Astrocyte (in vitro differentiated cells and primary cell): ENCODE measurements around the gene IL4R. TPM values are rescaled to one million over a fixed set of nuclear protein-coding genes. Genes with fewer than 3 reads are reported as not detected.

Experiments used
- DNase-seq: peaks from one replicate; pipeline ENCODE4 v3.0.0-alpha.2; 2010; ENCODE audit warnings: low read depth
- FAIRE-seq: peaks from 2 replicates; lab custom pipeline; 2011; peaks lifted over from hg19 to GRCh38; lab: Jason Lieb, UNC
- H2AFZ ChIP-seq: 2 replicates; pipeline ENCODE4 v1.6.0; 2012; ENCODE audit warnings: low read depth, low read length, inconsistent platforms
- H3K27ac ChIP-seq: 2 replicates; pipeline ENCODE4 v1.5.1; 2011; ENCODE audit warnings: low read depth, low read length, inconsistent platforms
- H3K27me3 ChIP-seq: 2 replicates; pipeline ENCODE4 v1.6.0; 2011; ENCODE audit warnings: low read length, inconsistent platforms; ENCODE audit not compliant: insufficient read depth
- H3K36me3 ChIP-seq: 2 replicates; pipeline ENCODE4 v1.5.1; 2011; ENCODE audit warnings: low read length, inconsistent platforms; ENCODE audit not compliant: insufficient read depth
- H3K4me1 ChIP-seq: 2 replicates; pipeline ENCODE4 v1.5.1; 2011; ENCODE audit warnings: low read length, inconsistent platforms; ENCODE audit not compliant: insufficient read depth
- H3K4me2 ChIP-seq: 2 replicates; pipeline ENCODE4 v1.6.0; 2012; ENCODE audit warnings: low read length, inconsistent platforms
- H3K4me3 ChIP-seq: 2 replicates; pipeline ENCODE4 v1.5.1; 2011; ENCODE audit warnings: low read depth, mild to moderate bottlenecking, low read length, inconsistent platforms; ENCODE audit not compliant: insufficient read depth
- H3K79me2 ChIP-seq: 2 replicates; pipeline ENCODE4 v1.6.0; 2012; ENCODE audit warnings: mild to moderate bottlenecking, low read length, inconsistent platforms; ENCODE audit not compliant: insufficient read depth
- H3K9ac ChIP-seq: 2 replicates; pipeline ENCODE4 v1.6.0; 2012; ENCODE audit warnings: mild to moderate bottlenecking, low read length, inconsistent platforms
- H3K9me3 ChIP-seq: 2 replicates; pipeline ENCODE4 v1.5.1; 2012; ENCODE audit warnings: low read depth, mild to moderate bottlenecking, low read length, inconsistent platforms; ENCODE audit not compliant: insufficient read depth
- H4K20me1 ChIP-seq: 2 replicates; pipeline ENCODE4 v1.6.0; 2012; ENCODE audit warnings: low read length, inconsistent platforms; ENCODE audit not compliant: insufficient read depth
- H3K27ac Mint-ChIP-seq: one replicate; pipeline ENCODE4 v1.8.0; 2021; ENCODE audit warnings: mild to moderate bottlenecking, mixed read lengths; ENCODE audit not compliant: unreplicated experiment
- H3K27me3 Mint-ChIP-seq: one replicate; pipeline ENCODE4 v1.8.0; 2021; ENCODE audit warnings: low read depth, mixed read lengths; ENCODE audit not compliant: unreplicated experiment
- H3K36me3 Mint-ChIP-seq: one replicate; pipeline ENCODE4 v1.8.0; 2021; ENCODE audit warnings: low read depth, mixed read lengths; ENCODE audit not compliant: unreplicated experiment
- H3K4me1 Mint-ChIP-seq: one replicate; pipeline ENCODE4 v1.8.0; 2021; ENCODE audit warnings: low read depth, mixed read lengths; ENCODE audit not compliant: unreplicated experiment
- H3K4me3 Mint-ChIP-seq: one replicate; pipeline ENCODE4 v1.8.0; 2021; ENCODE audit warnings: mild to moderate bottlenecking, moderate library complexity, mixed read lengths; ENCODE audit not compliant: unreplicated experiment
- H3K9me3 Mint-ChIP-seq: one replicate; pipeline ENCODE4 v1.8.0; 2021; ENCODE audit warnings: mild to moderate bottlenecking, mixed read lengths; ENCODE audit not compliant: unreplicated experiment
- CTCF ChIP-seq: IDR thresholded peaks from 2 replicates; pipeline ENCODE4 v1.5.1; 2011; ENCODE audit warnings: low read depth, mild to moderate bottlenecking, inconsistent platforms, low read length, moderate library complexity; ENCODE audit not compliant: insufficient read depth
- EZH2 ChIP-seq: IDR thresholded peaks from 2 replicates; pipeline ENCODE4 v1.6.1; 2012; ENCODE audit warnings: mild to moderate bottlenecking, low read length, inconsistent platforms; ENCODE audit not compliant: insufficient read depth
- total RNA-seq: library from RNA; stranded (reverse); gene quantifications from 2 replicates; pipeline ENCODE4 v1.2.1, GENCODE V29; 2021

IL4R gene
- total RNA-seq, 1 donor from 2014 or later = 17.5 TPM

DNA sequence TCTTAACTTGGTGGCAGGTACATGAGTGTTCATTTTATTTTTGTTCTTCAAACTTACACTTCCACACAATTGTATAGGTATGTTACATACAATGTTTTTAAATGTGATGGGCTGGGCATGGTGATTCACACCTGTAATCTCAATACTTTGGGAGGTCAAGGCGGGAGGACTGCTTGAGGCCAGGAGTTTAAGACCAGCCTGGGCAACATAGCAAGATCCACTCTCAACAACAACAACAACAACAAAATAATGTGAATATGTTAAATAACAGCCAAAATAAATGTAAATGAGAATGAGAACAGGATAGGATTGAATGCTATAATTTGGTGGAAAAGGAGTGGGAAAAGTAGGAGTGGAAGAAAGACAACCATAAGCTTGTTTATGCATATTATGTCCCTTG is 47.8 kb upstream of the IL4R start:
- Histone ChIP-seq H3K4me1 (peaks cover 18% of the 10 kb centered on the region), H3K79me2 (peaks cover 17% of the 10 kb centered on the region), H3K36me3 (no peaks in the 10 kb centered on the region), H3K9ac (no peak overlapping the region), H3K9me3 (no peaks in the 10 kb centered on the region), H3K4me2 (no peak overlapping the region), H3K27ac (no peak overlapping the region), H4K20me1 (no peaks in the 10 kb centered on the region), H3K27me3 (no peaks in the 10 kb centered on the region), H3K4me3 (no peak overlapping the region), H2AFZ (no peak overlapping the region)
- peaks cover 9% of the 10 kb centered on the region for H3K4me1 Mint-ChIP-seq
- no peaks in the 10 kb centered on the region for H3K36me3 Mint-ChIP-seq
- DNase-seq (no peak), FAIRE-seq (no peak)
- H3K4me3 Mint-ChIP-seq = no peak overlapping the region
- TF ChIP-seq EZH2 = no peak
- no peak for TF ChIP-seq CTCF
- peaks cover 4% of the 10 kb centered on the region for H3K9me3 Mint-ChIP-seq
- H3K27ac Mint-ChIP-seq = no peak overlapping the region
- no peaks in the 10 kb centered on the region for H3K27me3 Mint-ChIP-seq

DNA sequence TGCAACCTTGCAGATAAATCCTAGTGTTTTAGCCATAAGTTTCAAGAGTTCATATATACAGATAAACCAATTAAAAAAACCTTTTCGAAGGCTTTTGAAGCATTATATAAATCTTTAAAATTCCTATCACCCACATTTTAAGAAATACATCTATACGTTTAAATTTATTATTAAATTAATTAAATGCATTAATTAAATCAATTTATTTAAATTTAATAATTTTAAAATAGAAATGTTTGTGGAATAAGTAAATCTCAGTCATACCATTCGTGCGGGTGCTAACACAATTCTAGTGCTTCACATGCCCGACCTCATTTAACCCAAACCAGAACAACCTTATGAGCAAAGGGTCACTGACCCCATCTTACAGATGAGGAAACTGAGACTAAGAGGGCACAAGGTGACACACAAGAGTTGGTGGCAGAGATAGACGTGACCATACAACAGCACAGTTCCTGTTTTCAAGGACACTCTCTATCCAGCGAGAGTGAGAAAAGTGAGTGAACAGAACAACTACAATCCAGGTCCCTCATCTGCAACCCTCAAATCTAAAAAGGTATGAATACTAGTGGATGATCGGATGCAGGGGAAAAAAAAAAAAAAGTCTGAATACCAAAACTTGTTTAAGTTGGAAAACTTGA is 46.6 kb upstream of the IL4R start:
- H3K4me1 ChIP-seq = peaks cover 18% of the 10 kb centered on the region
- FAIRE-seq (no peak), DNase-seq (no peak)
- no peaks in the 10 kb centered on the region for H3K9me3 ChIP-seq
- H3K4me3 Mint-ChIP-seq = no peak overlapping the region
- no peak overlapping the region for H2AFZ ChIP-seq
- peaks cover 9% of the 10 kb centered on the region for H3K4me1 Mint-ChIP-seq
- TF ChIP-seq CTCF (no peak), EZH2 (no peak)
- no peaks in the 10 kb centered on the region for H3K36me3 ChIP-seq
- H3K9ac ChIP-seq = no peak overlapping the region
- peaks cover 4% of the 10 kb centered on the region for H3K9me3 Mint-ChIP-seq
- no peaks in the 10 kb centered on the region for H3K27me3 Mint-ChIP-seq
- H3K4me2 ChIP-seq = peak overlapping the region; percentile 95
- H3K27ac Mint-ChIP-seq = no peak overlapping the region
- no peaks in the 10 kb centered on the region for H3K36me3 Mint-ChIP-seq
- H4K20me1 ChIP-seq = no peaks in the 10 kb centered on the region
- no peaks in the 10 kb centered on the region for H3K27me3 ChIP-seq
- H3K79me2 ChIP-seq = peaks cover 14% of the 10 kb centered on the region
- no peak overlapping the region for H3K27ac ChIP-seq
- H3K4me3 ChIP-seq = no peak overlapping the region
